Measurements from ENCODE around the gene KIF11. TPM values are rescaled to one million over a fixed set of nuclear protein-coding genes. Genes with fewer than 3 reads are reported as not detected.

The KIF11 gene

Small RNA genes within 50 kb of the gene (small RNA-seq; reads per million reads assigned to genes)
- gene RN7SL644P (ENCODE audit: low read depth), result not detected
